SK-N-MC (cell line): ENCODE results near the gene C4A.
"Not testable (repeated sequence)": the region's sequence is repeated elsewhere in the genome, so short reads cannot be mapped to it uniquely, and the experiment has no call there.

Experiments
- EZH2 ChIP-seq: fragments of 200-600 bp; sonication (generic); IDR thresholded peaks from one replicate; pipeline ENCODE4 v1.6.1; 2017; ENCODE audit warnings: antibody characterized with exemption
- POLR2AphosphoS5 ChIP-seq: IDR thresholded peaks from 2 replicates; pipeline ENCODE4 v1.6.1; 2012; ENCODE audit warnings: mild to moderate bottlenecking, low read depth, low read length, borderline replicate concordance

DNA sequence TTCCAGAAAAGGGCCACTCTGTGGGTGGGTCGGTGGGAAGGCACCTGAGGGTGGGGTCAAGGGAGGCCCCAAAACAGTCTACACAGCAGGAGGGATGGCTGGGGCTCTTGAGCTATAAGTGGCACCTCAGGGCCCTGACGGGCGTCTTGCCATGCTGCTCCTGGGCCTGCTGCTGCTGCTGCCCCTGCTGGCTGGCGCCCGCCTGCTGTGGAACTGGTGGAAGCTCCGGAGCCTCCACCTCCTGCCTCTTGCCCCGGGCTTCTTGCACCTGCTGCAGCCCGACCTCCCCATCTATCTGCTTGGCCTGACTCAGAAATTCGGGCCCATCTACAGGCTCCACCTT lies 23.7 kb downstream of the C4A start:
- TF ChIP-seq POLR2AphosphoS5, EZH2: not testable (repeated sequence)
